NCI-H460 (cell line): ENCODE measurements around the gene KRTAP5-7. TPM values are rescaled to one million over a fixed set of nuclear protein-coding genes. Genes with fewer than 3 reads are reported as not detected.
"Not testable (repeated sequence)": the region's sequence is repeated elsewhere in the genome, so short reads cannot be mapped to it uniquely, and the experiment has no call there.

Experiments used
- DNase-seq: peaks from one replicate; pipeline ENCODE4 v3.0.0-alpha.2; 2016; ENCODE audit warnings: low read depth; ENCODE audit errors: extremely low read depth
- polyA plus RNA-seq: library from polyadenylated mRNA; depleted of rRNA; stranded (reverse); fragments of >200 nt; gene quantifications from 2 replicates; pipeline ENCODE4 v1.2.3, GENCODE V29; 2014; cell fraction: nucleus; rRNA removed
- total RNA-seq: library from RNA; depleted of rRNA; stranded (reverse); fragments of >200 nt; shearing (Covaris generic); gene quantifications from 2 replicates; pipeline ENCODE4 v1.2.3, GENCODE V29; 2014; rRNA removed

Gene KRTAP5-7
- not detected in 2 replicates for total RNA-seq
- polyA plus RNA-seq = not detected in 2 replicates

- DNase-seq = not testable (repeated sequence)
Observed at GRCh38 chr11:71526796-71527575, at the start of gene KRTAP5-7. Gene KRTAP5-7 (plus strand): TSS chr11:71527267. CDS start chr11:71527301, 34 bp downstream.

GRCh38 chr11:71477641-71478527 is 49.2 kb upstream of the KRTAP5-7 start:
- no peak for DNase-seq

- no peak for DNase-seq
Observed at GRCh38 chr11:71478528-71478840, 48.6 kb upstream of the KRTAP5-7 start.

GRCh38 chr11:71481101-71481960 is 45.7 kb upstream of the KRTAP5-7 start:
- no peak for DNase-seq

GRCh38 chr11:71482216-71482615 is 44.9 kb upstream of the KRTAP5-7 start:
- DNase-seq = no peak

- DNase-seq = no peak
Observed at GRCh38 chr11:71482746-71483364, 44.2 kb upstream of the KRTAP5-7 start.

GRCh38 chr11:71483692-71484091 is 43.4 kb upstream of the KRTAP5-7 start:
- DNase-seq = no peak

- DNase-seq = no peak
Observed at GRCh38 chr11:71484248-71485062, 42.6 kb upstream of the KRTAP5-7 start.

GRCh38 chr11:71485063-71485399 is 42.0 kb upstream of the KRTAP5-7 start:
- DNase-seq = no peak

- DNase-seq = no peak
Observed at GRCh38 chr11:71485466-71485865, 41.6 kb upstream of the KRTAP5-7 start.

- no peak for DNase-seq
Observed at GRCh38 chr11:71486320-71486719, 40.7 kb upstream of the KRTAP5-7 start.

GRCh38 chr11:71488681-71489270 is 38.3 kb upstream of the KRTAP5-7 start:
- no peak for DNase-seq

- no peak for DNase-seq
Observed at GRCh38 chr11:71489311-71490043, 37.6 kb upstream of the KRTAP5-7 start.

- no peak for DNase-seq
Observed at GRCh38 chr11:71490044-71490730, 36.9 kb upstream of the KRTAP5-7 start.

GRCh38 chr11:71490731-71491390 is 36.2 kb upstream of the KRTAP5-7 start:
- DNase-seq = no peak

GRCh38 chr11:71491531-71491930 is 35.5 kb upstream of the KRTAP5-7 start:
- no peak for DNase-seq

- no peak for DNase-seq
Observed at GRCh38 chr11:71491940-71492339, 35.1 kb upstream of the KRTAP5-7 start.
